ENCODE data around the gene LPIN1.

- TF ChIP-seq KDM3A (CRISPR knock-in tag; IDR thresholded peaks at IDR 0.05; ENCODE audit: low read depth), result peak; percentile 29; the same call in 1 of the 2 replicates
- peak; percentile 64 for TF ChIP-seq CEBPG (CRISPR knock-in tag; IDR thresholded peaks at IDR 0.05)
- TF ChIP-seq PRDM15 (CRISPR knock-in tag; IDR thresholded peaks at IDR 0.05), result no peak
- TF ChIP-seq SIN3B (IDR thresholded peaks at IDR 0.05; ENCODE audit: low read length), result no peak
- TF ChIP-seq TBX2 (CRISPR knock-in tag; IDR thresholded peaks at IDR 0.05; ENCODE audit: borderline replicate concordance), result peak; percentile 86
- TF ChIP-seq PHB2 (IDR thresholded peaks at IDR 0.05; ENCODE audit: partially characterized antibody), result no peak
- TF ChIP-seq EP300 (IDR thresholded peaks at IDR 0.05; ENCODE audit: low read depth in 2 of 2, low read length in 2 of 2), result peak in 1 of 2 experiments; percentile 96; a peak in 2 of 4 replicates
- peak; percentile 95 for TF ChIP-seq EP300 (CRISPR knock-in tag; IDR thresholded peaks at IDR 0.05; ENCODE audit: borderline replicate concordance)
- TF ChIP-seq POLR2AphosphoS5 (IDR thresholded peaks at IDR 0.05; ENCODE audit: low read depth, low read length), result no peak
- peak; percentile 87 for TF ChIP-seq TFAP4 (IDR thresholded peaks at IDR 0.05; ENCODE audit: borderline replicate concordance, low read depth)
- no peak for TF ChIP-seq ZFP36L2 (CRISPR knock-in tag; IDR thresholded peaks at IDR 0.05)
- no peak for TF ChIP-seq ISX (CRISPR knock-in tag; conservative IDR thresholded peaks at IDR 0.05)
Measured at GRCh38 chr2:11819235-11819729, 72.8 kb downstream of the LPIN1 start.
